Activated T-helper 2 cell treated with anti-CD3 and anti-CD28 coated beads, Interferon-gamma antibody, Interleukin-2, Interleukin-4, amounts not matched to agents 10 μg/mL and 5 μg/mL and 100 μg/mL, durations not matched to agents 14 hours and 24 hours and 36 hours (primary cell): ENCODE data around the gene HTRA3. TPM values are rescaled to one million over a fixed set of nuclear protein-coding genes. Genes with fewer than 3 reads are reported as not detected.

Experiments
- DNase-seq: peaks from one replicate; pipeline ENCODE4 v3.0.0; 2021; ENCODE audit warnings: low spot score
- H3K27ac Mint-ChIP-seq: one replicate; pipeline ENCODE4 v1.8.0; 2021; ENCODE audit warnings: mixed read lengths
- H3K27me3 Mint-ChIP-seq: one replicate; pipeline ENCODE4 v1.8.0; 2021; ENCODE audit warnings: low read depth, mixed read lengths
- H3K36me3 Mint-ChIP-seq: one replicate; pipeline ENCODE4 v1.8.0; 2021; ENCODE audit warnings: low read depth, mixed read lengths
- H3K4me1 Mint-ChIP-seq: one replicate; pipeline ENCODE4 v1.8.0; 2021; ENCODE audit warnings: low read depth, mixed read lengths
- H3K4me3 Mint-ChIP-seq: one replicate; pipeline ENCODE4 v1.8.0; 2021; ENCODE audit warnings: low read depth, mild to moderate bottlenecking, moderate library complexity, mixed read lengths
- H3K9me3 Mint-ChIP-seq: one replicate; pipeline ENCODE4 v1.8.0; 2021; ENCODE audit warnings: mixed read lengths
- intact Hi-C: fragments of 100-400 bp; cut with micrococcal nuclease; formaldehyde crosslinking; loops from one replicate; pipeline ENCODE4 v1.15.1; 2023
- total RNA-seq: library from RNA; stranded (reverse); gene quantifications from 2 replicates; pipeline ENCODE4 v1.2.3, GENCODE V29; 2022

The HTRA3 gene
- total RNA-seq, 1 donor from 2014 or later, result 0.23 TPM

GRCh38 chr4:8326206-8326605, 56.7 kb downstream of the HTRA3 start:
- H3K27ac Mint-ChIP-seq, result no peak overlapping the region
- no peaks in the 10 kb centered on the region for H3K36me3 Mint-ChIP-seq
- H3K4me1 Mint-ChIP-seq, result no peaks in the 10 kb centered on the region
- no peaks in the 10 kb centered on the region for H3K9me3 Mint-ChIP-seq
- H3K27me3 Mint-ChIP-seq, result no peaks in the 10 kb centered on the region
- no peak overlapping the region for H3K4me3 Mint-ChIP-seq
- intact Hi-C loops, result no loop called here
- DNase-seq, result no peak

DNA sequence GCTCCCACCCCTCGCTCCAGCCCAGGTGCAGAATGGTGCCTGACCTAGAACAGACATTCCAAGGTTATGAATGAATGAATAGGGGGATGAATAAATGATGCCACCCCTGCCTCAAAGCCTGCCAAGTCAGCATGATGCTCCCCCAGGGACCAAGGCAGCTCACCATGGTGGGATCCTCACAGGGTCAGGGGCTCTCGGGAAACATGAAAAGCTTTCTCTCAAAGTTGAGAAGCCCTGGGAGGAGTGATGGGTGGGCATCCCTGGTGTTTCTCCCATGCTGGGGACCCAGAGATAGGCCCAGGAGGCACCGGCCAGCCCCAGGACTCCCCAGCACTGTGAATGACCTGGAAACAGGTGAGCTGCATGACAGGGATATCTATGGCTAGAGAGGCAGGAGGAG, 58.9 kb downstream of the HTRA3 start:
- Mint-ChIP-seq H3K27me3 (no peaks in the 10 kb centered on the region), H3K27ac (no peak overlapping the region), H3K9me3 (no peaks in the 10 kb centered on the region), H3K36me3 (no peaks in the 10 kb centered on the region), H3K4me1 (no peaks in the 10 kb centered on the region), H3K4me3 (no peak overlapping the region)
- intact Hi-C loops, result no loop called here
- DNase-seq, result no peak

DNA sequence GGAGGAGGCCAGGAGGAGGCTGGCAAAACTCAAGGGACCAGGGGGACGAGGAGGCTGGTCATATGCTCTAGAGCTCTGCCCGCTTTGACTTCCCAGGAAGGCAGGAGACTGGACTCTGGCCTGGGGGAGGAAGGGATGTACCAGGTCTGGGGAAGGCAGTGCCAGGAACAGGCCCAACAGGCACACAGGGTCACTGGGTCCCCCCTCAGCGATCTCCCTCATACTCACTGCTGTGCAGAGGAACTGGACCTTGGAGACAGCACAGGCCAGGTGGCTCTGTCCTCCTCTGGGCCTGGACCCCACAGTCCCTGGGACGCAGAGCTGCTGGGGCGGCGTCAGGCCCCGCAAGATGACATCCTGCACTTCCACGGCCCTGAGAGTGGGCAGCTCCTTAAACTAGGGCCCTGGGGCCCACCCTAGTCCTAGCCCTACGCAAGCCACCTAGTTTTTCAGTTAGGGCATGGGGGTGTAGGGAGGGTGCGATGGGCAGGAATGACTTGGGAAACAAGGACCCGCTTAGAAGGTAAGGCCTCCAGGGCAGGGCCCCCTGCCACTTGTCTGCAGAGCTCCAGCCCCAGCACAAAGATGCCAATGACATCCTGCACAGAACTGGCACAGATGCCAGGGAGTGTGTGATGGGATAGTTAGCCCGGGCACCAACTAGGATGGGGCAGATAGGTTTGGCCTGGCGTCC, 59.5 kb downstream of the HTRA3 start:
- Mint-ChIP-seq H3K27me3 (no peaks in the 10 kb centered on the region), H3K4me3 (no peak overlapping the region), H3K4me1 (no peaks in the 10 kb centered on the region), H3K27ac (no peak overlapping the region), H3K9me3 (no peaks in the 10 kb centered on the region), H3K36me3 (no peaks in the 10 kb centered on the region)
- no peak for DNase-seq
- intact Hi-C loops, result no loop called here

- no peaks in the 10 kb centered on the region for H3K9me3 Mint-ChIP-seq
- H3K36me3 Mint-ChIP-seq, result no peaks in the 10 kb centered on the region
- H3K4me3 Mint-ChIP-seq, result no peak overlapping the region
- H3K27me3 Mint-ChIP-seq, result no peaks in the 10 kb centered on the region
- intact Hi-C loops, result no loop called here
- H3K27ac Mint-ChIP-seq, result no peak overlapping the region
- H3K4me1 Mint-ChIP-seq, result no peaks in the 10 kb centered on the region
- no peak for DNase-seq
Observed at GRCh38 chr4:8329560-8329858, 60.0 kb downstream of the HTRA3 start.

DNA sequence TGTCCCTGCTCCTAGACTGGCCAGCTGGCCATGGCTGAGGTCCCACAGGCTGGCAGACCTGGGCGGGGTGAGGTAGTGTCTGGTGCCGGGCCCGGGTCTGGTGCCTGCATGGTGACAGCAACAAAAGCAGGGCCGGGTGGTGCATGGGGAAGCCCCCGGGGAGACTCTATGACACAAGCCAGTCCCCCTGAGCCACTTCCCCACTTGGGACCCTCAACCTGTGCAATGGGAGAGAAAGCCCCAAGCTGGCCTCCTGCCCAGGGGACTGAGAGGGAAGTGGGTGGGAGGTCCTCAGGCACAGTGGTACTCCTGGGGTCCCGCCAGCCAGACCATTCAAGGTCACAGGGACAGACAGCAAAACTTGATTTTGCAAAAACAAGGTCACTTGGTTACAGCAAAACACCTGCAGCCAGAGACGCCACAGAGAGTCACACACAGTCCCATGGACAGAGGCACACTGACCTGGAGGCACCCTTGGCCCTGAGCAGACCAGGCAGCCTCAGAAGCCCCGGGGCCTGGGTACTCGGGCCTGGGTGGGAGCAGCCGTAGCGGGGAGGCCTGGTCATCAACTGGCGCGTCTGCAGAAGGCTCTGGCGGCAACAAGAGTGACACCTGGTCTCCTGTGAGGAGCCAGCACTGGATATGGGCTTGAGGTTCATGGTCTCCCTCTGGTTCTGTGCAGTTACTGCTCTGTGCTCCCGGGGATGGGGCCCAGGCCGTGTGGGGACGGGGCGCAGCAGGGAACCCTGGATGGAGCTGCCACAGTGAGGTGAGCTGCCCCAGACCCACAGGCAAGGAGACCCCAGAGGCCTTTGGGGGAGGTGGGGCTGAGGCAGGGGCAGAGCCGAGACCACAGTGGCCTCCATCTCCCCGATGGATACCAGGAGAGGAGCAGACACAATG, 60.6 kb downstream of the HTRA3 start:
- DNase-seq, result no peak
- H3K27ac Mint-ChIP-seq, result no peak overlapping the region
- H3K27me3 Mint-ChIP-seq, result no peaks in the 10 kb centered on the region
- no peaks in the 10 kb centered on the region for H3K36me3 Mint-ChIP-seq
- H3K4me1 Mint-ChIP-seq, result no peaks in the 10 kb centered on the region
- H3K9me3 Mint-ChIP-seq, result no peaks in the 10 kb centered on the region
- H3K4me3 Mint-ChIP-seq, result no peak overlapping the region
- intact Hi-C loops, result no loop called here

GRCh38 chr4:8330821-8331574, 61.4 kb downstream of the HTRA3 start:
- Mint-ChIP-seq H3K4me1 (no peaks in the 10 kb centered on the region), H3K27me3 (no peaks in the 10 kb centered on the region), H3K4me3 (no peak overlapping the region), H3K9me3 (peaks cover 3% of the 10 kb centered on the region), H3K36me3 (no peaks in the 10 kb centered on the region), H3K27ac (no peak overlapping the region)
- intact Hi-C loops, result no loop called here
- DNase-seq, result no peak

DNA sequence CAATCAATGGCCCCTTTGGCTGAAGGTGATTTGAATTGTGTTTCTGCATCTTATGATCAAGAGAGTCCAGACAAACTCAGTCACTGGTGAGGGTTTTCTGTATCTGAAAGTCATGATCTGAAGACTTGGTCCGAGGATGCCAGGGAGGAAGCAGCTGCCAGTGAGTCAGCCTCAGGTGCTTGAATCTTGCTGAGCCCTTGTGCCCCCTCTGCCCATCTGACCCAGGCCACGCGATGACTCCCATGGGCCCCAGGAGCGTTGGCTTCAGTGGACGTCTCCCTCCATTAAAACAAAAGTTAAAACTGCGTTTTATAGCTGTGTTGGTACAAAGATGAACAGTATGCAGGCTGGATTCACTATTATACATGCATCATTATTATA, 62.0 kb downstream of the HTRA3 start:
- intact Hi-C loops, result no loop called here
- Mint-ChIP-seq H3K4me1 (no peaks in the 10 kb centered on the region), H3K27ac (no peak overlapping the region), H3K9me3 (peaks cover 4% of the 10 kb centered on the region), H3K36me3 (no peaks in the 10 kb centered on the region), H3K4me3 (no peak overlapping the region), H3K27me3 (no peaks in the 10 kb centered on the region)
- no peak for DNase-seq

GRCh38 chr4:8332038-8332857, 62.7 kb downstream of the HTRA3 start:
- Mint-ChIP-seq H3K27me3 (no peaks in the 10 kb centered on the region), H3K4me3 (no peak overlapping the region), H3K36me3 (no peaks in the 10 kb centered on the region), H3K27ac (no peak overlapping the region), H3K4me1 (no peaks in the 10 kb centered on the region), H3K9me3 (peaks cover 4% of the 10 kb centered on the region)
- no peak for DNase-seq
- intact Hi-C loops, result no loop called here

- DNase-seq, result no peak
- H3K27me3 Mint-ChIP-seq, result no peaks in the 10 kb centered on the region
- H3K36me3 Mint-ChIP-seq, result no peaks in the 10 kb centered on the region
- H3K4me3 Mint-ChIP-seq, result no peak overlapping the region
- intact Hi-C loops, result no loop called here
- H3K4me1 Mint-ChIP-seq, result no peaks in the 10 kb centered on the region
- peaks cover 4% of the 10 kb centered on the region for H3K9me3 Mint-ChIP-seq
- H3K27ac Mint-ChIP-seq, result no peak overlapping the region
Observed at GRCh38 chr4:8332891-8333331, 63.4 kb downstream of the HTRA3 start.

- Mint-ChIP-seq H3K4me1 (no peaks in the 10 kb centered on the region), H3K9me3 (peaks cover 4% of the 10 kb centered on the region), H3K27ac (no peak overlapping the region), H3K4me3 (no peak overlapping the region), H3K36me3 (no peaks in the 10 kb centered on the region), H3K27me3 (no peaks in the 10 kb centered on the region)
- intact Hi-C loops, result no loop called here
- DNase-seq, result no peak
Observed at GRCh38 chr4:8333726-8334460, 64.3 kb downstream of the HTRA3 start.

GRCh38 chr4:8334786-8335460, 65.4 kb downstream of the HTRA3 start:
- intact Hi-C loops, result no loop called here
- Mint-ChIP-seq H3K27ac (no peak overlapping the region), H3K36me3 (no peaks in the 10 kb centered on the region), H3K27me3 (no peaks in the 10 kb centered on the region), H3K9me3 (peaks cover 4% of the 10 kb centered on the region), H3K4me3 (no peak overlapping the region), H3K4me1 (no peaks in the 10 kb centered on the region)
- no peak for DNase-seq
